Activated CD4-positive, alpha-beta T cell treated with anti-CD3 and anti-CD28 coated beads, Interleukin-2, Interleukin-6, amounts not matched to agents 100 ng/mL and 50 ng/mL, durations not matched to agents 16 hours and 8 hours (primary cell): ENCODE measurements around the gene LRIG2.
"Not testable (repeated sequence)": the region's sequence is repeated elsewhere in the genome, so short reads cannot be mapped to it uniquely, and the experiment has no call there.

Source experiments
- DNase-seq: peaks from one replicate; pipeline ENCODE4 v3.0.0-alpha.2; 2020

LRIG2 gene

GRCh38 chr1:113133038-113133437 is 60.0 kb downstream of the LRIG2 start:
- peak; percentile 70 for DNase-seq

GRCh38 chr1:113133759-113134158 is 60.8 kb downstream of the LRIG2 start:
- DNase-seq = no peak

- DNase-seq = no peak
Measured at GRCh38 chr1:113135460-113135859, 62.5 kb downstream of the LRIG2 start.

- no peak for DNase-seq
Measured at GRCh38 chr1:113136476-113136875, 63.5 kb downstream of the LRIG2 start.

- no peak for DNase-seq
Measured at GRCh38 chr1:113137563-113137962, 64.6 kb downstream of the LRIG2 start.

- DNase-seq = no peak
Measured at GRCh38 chr1:113138778-113139177, 65.8 kb downstream of the LRIG2 start.

GRCh38 chr1:113140176-113140575 is 67.2 kb downstream of the LRIG2 start:
- no peak for DNase-seq

- peak; percentile 69 for DNase-seq
Measured at GRCh38 chr1:113140588-113141446, 67.8 kb downstream of the LRIG2 start.

GRCh38 chr1:113141650-113142473 is 68.9 kb downstream of the LRIG2 start:
- no peak for DNase-seq

GRCh38 chr1:113142791-113143190 is 69.8 kb downstream of the LRIG2 start:
- DNase-seq = no peak

GRCh38 chr1:113146242-113147072 is 73.5 kb downstream of the LRIG2 start:
- DNase-seq = peak; percentile 37

- DNase-seq = no peak
Measured at GRCh38 chr1:113147073-113147625, 74.2 kb downstream of the LRIG2 start.

- no peak for DNase-seq
Measured at GRCh38 chr1:113147826-113148225, 74.8 kb downstream of the LRIG2 start.

GRCh38 chr1:113150494-113150893 is 77.5 kb downstream of the LRIG2 start:
- DNase-seq = not testable (repeated sequence)

GRCh38 chr1:113153116-113153803 is 80.3 kb downstream of the LRIG2 start:
- no peak for DNase-seq

GRCh38 chr1:113156368-113156767 is 83.4 kb downstream of the LRIG2 start:
- no peak for DNase-seq

GRCh38 chr1:113158743-113159142 is 85.7 kb downstream of the LRIG2 start:
- DNase-seq = not testable (repeated sequence)

- no peak for DNase-seq
Measured at GRCh38 chr1:113166473-113166872, 93.5 kb downstream of the LRIG2 start.

GRCh38 chr1:113168946-113169345 is 95.9 kb downstream of the LRIG2 start:
- no peak for DNase-seq

- no peak for DNase-seq
Measured at GRCh38 chr1:113169591-113169990, 96.6 kb downstream of the LRIG2 start.

GRCh38 chr1:113170519-113170918 is 97.5 kb downstream of the LRIG2 start:
- no peak for DNase-seq

GRCh38 chr1:113178106-113178505 is 105.1 kb downstream of the LRIG2 start:
- no peak for DNase-seq
